ENCODE results near the gene IL20.

GRCh38 chr1:206895325-206895724 lies 29.9 kb downstream of the IL20 start:
- TF ChIP-seq CTCF (IDR thresholded peaks at IDR 0.05) (no peak), HDAC2 (IDR thresholded peaks at IDR 0.05) (no peak), EHMT2 (IDR thresholded peaks at IDR 0.05; ENCODE audit: low read depth) (no peak), BCL3 (IDR thresholded peaks at IDR 0.05) (no peak), PBX3 (IDR thresholded peaks at IDR 0.05) (no peak), EP300 (IDR thresholded peaks at IDR 0.05) (no peak), POLR2A (IDR thresholded peaks at IDR 0.05; ENCODE audit: low read length) (no peak), CEBPB (IDR thresholded peaks at IDR 0.05) (no peak), MAFK (IDR thresholded peaks at IDR 0.05; ENCODE audit: partially characterized antibody) (no peak), MYC (IDR thresholded peaks at IDR 0.05; ENCODE audit: borderline replicate concordance, low read length) (no peak), JUN (IDR thresholded peaks at IDR 0.05) (no peak), RAD21 (conservative IDR thresholded peaks at IDR 0.05 in 1 of 2, IDR thresholded peaks at IDR 0.05 in 1 of 2) (no peak), NPAS2 (CRISPR knock-in tag; IDR thresholded peaks at IDR 0.05; ENCODE audit: borderline replicate concordance) (no peak), ZC3H11A (IDR thresholded peaks at IDR 0.05) (no peak)
